Superior temporal gyrus (tissue), 1 donor: ENCODE measurements around the gene WDR70.
"Not testable (repeated sequence)": the region's sequence is repeated elsewhere in the genome, so short reads cannot be mapped to it uniquely, and the experiment has no call there.

Source experiments
- DNase-seq: peaks from one replicate; pipeline ENCODE4 v3.0.0-alpha.2; 2016; ENCODE audit errors: extremely low spot score

WDR70 gene

GRCh38 chr5:37514946-37515345, 135.8 kb downstream of the WDR70 start:
- DNase-seq, result no peak

GRCh38 chr5:37517686-37518085, 138.6 kb downstream of the WDR70 start:
- no peak for DNase-seq

GRCh38 chr5:37518356-37518755, 139.2 kb downstream of the WDR70 start:
- not testable (repeated sequence) for DNase-seq

DNA sequence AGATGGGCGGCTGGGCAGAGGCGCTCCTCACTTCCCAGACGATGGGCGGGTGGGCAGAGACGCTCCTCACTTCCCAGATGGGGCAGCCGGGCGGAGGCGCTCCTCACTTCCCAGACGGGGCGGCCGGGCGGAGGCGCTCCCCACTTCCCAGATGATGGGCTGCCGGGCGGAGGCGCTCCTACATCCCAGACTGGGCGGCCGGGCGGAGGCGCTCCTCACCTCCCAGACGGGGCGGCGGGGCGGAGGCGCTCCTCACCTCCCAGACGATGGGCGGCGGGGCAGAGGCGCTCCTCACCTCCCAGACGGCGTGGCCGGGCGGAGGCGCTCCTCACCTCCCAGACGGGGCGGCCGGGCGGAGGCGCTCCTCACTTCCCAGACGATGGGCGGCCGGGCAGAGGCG, 140.2 kb downstream of the WDR70 start:
- DNase-seq, result no peak

DNA sequence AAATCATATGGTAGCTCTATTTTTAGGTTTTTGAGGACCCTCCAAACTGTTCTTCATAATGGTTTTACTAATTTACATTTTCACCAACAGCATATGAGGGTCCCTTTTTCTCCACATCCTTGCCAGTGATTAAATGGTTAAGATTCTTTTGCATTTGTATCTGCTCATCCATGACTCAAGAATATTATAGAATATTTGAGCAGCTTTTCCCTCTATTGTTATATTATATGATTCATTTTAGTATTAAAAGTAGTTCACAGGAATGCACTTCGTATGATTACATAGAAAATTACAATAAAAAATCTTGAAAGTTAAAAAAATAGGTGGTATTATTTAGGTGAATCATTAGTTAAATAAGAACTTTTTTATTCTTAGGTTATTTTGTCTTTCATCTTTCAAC, 140.7 kb downstream of the WDR70 start:
- no peak for DNase-seq

GRCh38 chr5:37520811-37521210, 141.7 kb downstream of the WDR70 start:
- no peak for DNase-seq

- DNase-seq, result no peak
These were observed 154.0 kb downstream of the WDR70 start for GRCh38 chr5:37532976-37533740.

DNA sequence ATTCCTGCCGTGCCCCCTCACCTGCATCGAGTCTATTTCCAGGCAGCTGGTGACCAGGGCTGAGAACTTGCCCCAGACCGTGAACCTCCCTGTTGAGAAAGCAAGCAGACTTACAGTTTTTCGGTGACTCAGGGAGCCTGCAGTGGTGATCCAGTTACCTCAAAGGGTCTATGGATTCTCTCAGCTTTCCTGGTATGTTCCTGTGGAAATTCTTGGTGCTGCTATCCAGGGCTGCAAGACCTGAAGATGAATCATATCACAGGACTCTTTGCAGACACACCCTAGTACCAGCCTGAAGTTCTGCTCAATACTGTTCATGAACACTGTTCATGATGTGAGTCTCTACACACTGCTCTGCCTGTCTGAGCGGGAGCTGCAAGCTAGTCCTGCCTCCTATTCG, 154.7 kb downstream of the WDR70 start:
- no peak for DNase-seq

GRCh38 chr5:37539459-37539858, 160.3 kb downstream of the WDR70 start:
- no peak for DNase-seq

- no peak for DNase-seq
These were observed 164.1 kb downstream of the WDR70 start for GRCh38 chr5:37543216-37543615.

DNA sequence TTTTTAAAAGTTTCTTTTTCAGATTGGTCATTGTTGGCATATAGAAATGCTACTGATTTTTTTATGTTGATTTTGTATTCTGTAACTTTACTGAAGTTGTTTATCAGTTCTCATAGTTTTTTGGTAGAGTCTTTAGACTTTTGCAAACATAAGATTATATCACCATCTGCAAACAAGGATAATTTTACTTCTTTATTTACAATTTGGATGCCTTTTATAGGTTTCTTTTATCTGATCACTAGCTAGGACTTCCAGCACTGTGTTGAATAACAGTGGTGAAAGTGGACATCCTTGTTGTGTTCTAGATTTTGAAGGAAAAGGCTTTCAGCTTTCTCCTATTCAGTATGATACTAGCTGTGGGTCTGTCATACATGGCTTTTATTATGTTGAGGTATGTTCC, 170.3 kb downstream of the WDR70 start:
- DNase-seq, result no peak

- no peak for DNase-seq
These were observed 173.0 kb downstream of the WDR70 start for GRCh38 chr5:37552161-37552560.

- DNase-seq, result no peak
These were observed 173.9 kb downstream of the WDR70 start for GRCh38 chr5:37552770-37553719.

- no peak for DNase-seq
These were observed 174.7 kb downstream of the WDR70 start for GRCh38 chr5:37553720-37554404.

GRCh38 chr5:37554405-37554739, 175.3 kb downstream of the WDR70 start:
- DNase-seq, result no peak

- DNase-seq, result no peak
These were observed 175.8 kb downstream of the WDR70 start for GRCh38 chr5:37554938-37555337.

DNA sequence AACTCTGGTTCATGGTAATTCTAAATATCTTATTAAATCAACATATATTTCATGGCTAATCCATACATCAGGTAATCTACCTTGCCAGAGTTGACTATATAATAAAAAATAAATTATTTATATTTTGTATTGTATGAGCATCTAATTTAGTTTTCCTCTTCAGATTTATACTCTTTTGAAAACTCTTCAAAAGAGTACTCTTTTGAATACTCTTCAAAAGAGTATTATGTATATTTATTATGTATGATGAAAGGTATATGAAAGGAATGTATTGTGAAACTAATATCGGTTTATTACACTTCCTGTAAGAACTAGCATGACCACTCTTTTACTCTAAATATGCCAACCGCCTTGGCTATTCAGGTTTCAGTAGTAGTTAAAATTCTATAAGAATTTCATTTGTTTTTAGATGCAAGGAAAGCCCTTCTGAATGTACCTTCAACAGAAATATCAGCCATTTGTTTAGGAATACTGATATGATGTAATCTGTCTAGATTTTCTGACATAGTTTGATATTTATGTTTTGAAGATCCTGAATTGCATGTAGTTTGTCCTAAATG, 178.7 kb downstream of the WDR70 start:
- DNase-seq, result no peak

- no peak for DNase-seq
These were observed 186.0 kb downstream of the WDR70 start for GRCh38 chr5:37565062-37565670.

GRCh38 chr5:37567566-37567965, 188.4 kb downstream of the WDR70 start:
- no peak for DNase-seq

DNA sequence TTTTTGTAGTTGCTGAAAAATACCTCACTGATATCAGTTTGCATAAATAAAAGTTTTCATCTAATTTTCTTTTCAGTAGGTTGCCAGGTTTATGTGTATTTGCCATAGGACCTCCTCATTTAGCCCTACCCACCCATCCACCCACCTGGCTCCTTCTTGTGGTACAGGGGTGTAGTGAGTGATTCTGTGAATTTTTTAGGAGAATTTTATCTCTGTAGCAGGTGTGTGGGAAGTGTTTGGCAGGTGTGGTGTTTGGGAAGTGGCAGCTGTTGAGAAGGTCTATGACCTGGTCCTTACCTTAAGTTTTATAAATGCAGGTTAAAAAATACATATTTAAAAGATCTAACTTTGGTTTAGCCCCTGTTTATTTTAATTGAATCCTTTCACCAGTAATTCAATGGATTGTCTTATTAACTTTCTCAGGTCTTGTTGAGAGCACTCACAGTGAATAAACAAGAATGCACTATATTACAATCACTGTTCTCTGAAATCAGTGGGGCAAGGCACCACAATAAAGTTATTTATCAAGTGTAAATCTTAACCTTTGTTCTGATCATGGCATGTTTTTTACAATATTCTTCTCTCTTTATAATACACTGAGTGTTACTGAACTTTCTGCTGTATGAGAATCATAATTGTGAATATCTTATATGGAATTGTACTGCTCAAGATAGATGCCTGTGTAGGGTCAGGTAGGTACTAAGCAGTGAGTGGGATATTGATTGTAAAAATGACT, 189.1 kb downstream of the WDR70 start:
- DNase-seq, result no peak

- DNase-seq, result no peak
These were observed 189.8 kb downstream of the WDR70 start for GRCh38 chr5:37568893-37569292.
